AG10803 (cell line): ENCODE measurements around the gene MID1.

Experiments
- DNase-seq: peaks from one replicate; pipeline ENCODE4 v3.0.0; 2010; ENCODE audit warnings: low read depth
- H3K4me3 ChIP-seq: 2 replicates; pipeline ENCODE4 v1.5.1; 2011; ENCODE audit warnings: mild to moderate bottlenecking, low read length, control low read depth
- TF ChIP-seq, protein P1 (sequence below): conservative IDR thresholded peaks from 2 replicates; pipeline ENCODE4 v1.5.1; 2011; ENCODE audit warnings: mild to moderate bottlenecking, low read length, control low read depth, inconsistent platforms

Gene MID1

GRCh38 chrX:10398215-10398614 lies 222.2 kb downstream of the MID1 start:
- DNase-seq: no peak
- H3K4me3 ChIP-seq: no peak overlapping the region
- TF ChIP-seq, protein P1, sequence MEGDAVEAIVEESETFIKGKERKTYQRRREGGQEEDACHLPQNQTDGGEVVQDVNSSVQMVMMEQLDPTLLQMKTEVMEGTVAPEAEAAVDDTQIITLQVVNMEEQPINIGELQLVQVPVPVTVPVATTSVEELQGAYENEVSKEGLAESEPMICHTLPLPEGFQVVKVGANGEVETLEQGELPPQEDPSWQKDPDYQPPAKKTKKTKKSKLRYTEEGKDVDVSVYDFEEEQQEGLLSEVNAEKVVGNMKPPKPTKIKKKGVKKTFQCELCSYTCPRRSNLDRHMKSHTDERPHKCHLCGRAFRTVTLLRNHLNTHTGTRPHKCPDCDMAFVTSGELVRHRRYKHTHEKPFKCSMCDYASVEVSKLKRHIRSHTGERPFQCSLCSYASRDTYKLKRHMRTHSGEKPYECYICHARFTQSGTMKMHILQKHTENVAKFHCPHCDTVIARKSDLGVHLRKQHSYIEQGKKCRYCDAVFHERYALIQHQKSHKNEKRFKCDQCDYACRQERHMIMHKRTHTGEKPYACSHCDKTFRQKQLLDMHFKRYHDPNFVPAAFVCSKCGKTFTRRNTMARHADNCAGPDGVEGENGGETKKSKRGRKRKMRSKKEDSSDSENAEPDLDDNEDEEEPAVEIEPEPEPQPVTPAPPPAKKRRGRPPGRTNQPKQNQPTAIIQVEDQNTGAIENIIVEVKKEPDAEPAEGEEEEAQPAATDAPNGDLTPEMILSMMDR: no peak

DNA sequence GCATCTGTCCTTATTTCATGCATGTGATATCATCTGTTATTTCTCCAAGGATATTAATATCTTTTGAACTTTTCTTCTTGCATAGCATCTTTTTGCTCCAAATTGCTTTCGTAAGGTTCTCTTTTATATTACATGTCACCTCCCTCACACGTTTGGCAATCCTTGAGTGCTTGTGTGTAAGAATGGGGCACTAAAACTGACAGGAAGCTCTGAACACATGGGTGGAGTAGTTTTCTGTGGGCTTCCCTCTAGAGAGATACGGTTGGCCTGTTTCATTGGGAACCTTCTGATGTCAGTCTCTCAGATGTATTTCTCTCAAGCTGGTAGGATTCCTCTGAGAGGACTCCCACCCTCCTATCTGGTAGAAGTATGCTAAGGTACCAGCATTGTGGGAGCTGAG lies 223.0 kb downstream of the MID1 start:
- no peak for DNase-seq
- no peak overlapping the region for H3K4me3 ChIP-seq
- TF ChIP-seq, protein P1: no peak

- no peak for DNase-seq
- TF ChIP-seq, protein P1: no peak
- no peak overlapping the region for H3K4me3 ChIP-seq
These were observed 224.7 kb downstream of the MID1 start for GRCh38 chrX:10395643-10396042.
